Caco-2 (cell line): Measurements from ENCODE around the gene BPIFB2. TPM values are rescaled to one million over a fixed set of nuclear protein-coding genes. Genes with fewer than 3 reads are reported as not detected.

ENCODE experiments used
- BruUV-seq: library from RNA; stranded (reverse); fragments of 400-500 nt; replicated peaks from 2 replicates; lab custom pipeline; 2021; lab: Mats Ljungman, UMichigan
- CTCF ChIA-PET: fragments of 300-600 bp; sonication (Branson Sonifier 250); formaldehyde crosslinking; loops from one replicate; lab custom pipeline; 2022; ENCODE audit warnings: antibody characterized with exemption; lab: Charles Lee
- POLR2A ChIA-PET: fragments of 300-600 bp; sonication (Branson Sonifier 250); formaldehyde crosslinking; loops from one replicate; lab custom pipeline; 2022; ENCODE audit warnings: antibody characterized with exemption; lab: Charles Lee
- DNase-seq, 2 experiments: peaks; one replicate each; pipeline versions ENCODE4 v3.0.0 to v3.0.0-alpha.2; 2020 to 2022
- H3K27me3 ChIP-seq: replicated peaks from 2 replicates; pipeline ENCODE4 v1.6.0; 2011; ENCODE audit warnings: low read length; ENCODE audit not compliant: control insufficient read depth, insufficient read depth
- H3K36me3 ChIP-seq: 2 replicates; pipeline ENCODE4 v1.5.1; 2011; ENCODE audit warnings: low read length; ENCODE audit not compliant: control insufficient read depth, insufficient read depth
- H3K4me1 ChIP-seq: fragments of 250-450 bp; sonication (Bioruptor Pico); 2 replicates; pipeline ENCODE4 v1.5.1; 2020; ENCODE audit warnings: mild to moderate bottlenecking
- H3K4me3 ChIP-seq: 2 replicates; pipeline ENCODE4 v1.5.1; 2011; ENCODE audit warnings: low read depth, mild to moderate bottlenecking, control low read depth, low read length
- H3K9me3 ChIP-seq: fragments of 250-450 bp; sonication (Bioruptor Pico); 2 replicates; pipeline ENCODE4 v1.5.1; 2020; ENCODE audit warnings: mild to moderate bottlenecking, moderate library complexity
- H3K27ac Mint-ChIP-seq: one replicate; pipeline ENCODE4 v1.8.0; 2022; ENCODE audit warnings: mixed read lengths; ENCODE audit not compliant: unreplicated experiment
- H3K27me3 Mint-ChIP-seq: one replicate; pipeline ENCODE4 v1.8.0; 2022; ENCODE audit warnings: mixed read lengths; ENCODE audit not compliant: insufficient read depth, unreplicated experiment
- H3K36me3 Mint-ChIP-seq: one replicate; pipeline ENCODE4 v1.8.0; 2022; ENCODE audit warnings: mild to moderate bottlenecking, mixed read lengths; ENCODE audit not compliant: insufficient read depth, unreplicated experiment
- H3K4me1 Mint-ChIP-seq: one replicate; pipeline ENCODE4 v1.8.0; 2022; ENCODE audit warnings: low read depth, mixed read lengths; ENCODE audit not compliant: unreplicated experiment
- H3K4me3 Mint-ChIP-seq: one replicate; pipeline ENCODE4 v1.8.0; 2022; ENCODE audit warnings: mild to moderate bottlenecking, moderate library complexity, mixed read lengths; ENCODE audit not compliant: unreplicated experiment
- H3K9me3 Mint-ChIP-seq: one replicate; pipeline ENCODE4 v1.8.0; 2022; ENCODE audit warnings: mixed read lengths; ENCODE audit not compliant: unreplicated experiment
- CTCF ChIP-seq, 2 experiments: fragments of 200-600 bp in 1 of 2; IDR thresholded peaks; 1 replicate in 1 of 2; 2 replicates in 1 of 2; pipeline versions ENCODE4 v1.5.1 to v1.8.0; 2011 to 2022; ENCODE audit warnings: antibody characterized with exemption in 1 of 2, control low read depth in 1 of 2, inconsistent platforms in 1 of 2, low read depth in 1 of 2, low read length in 1 of 2, mild to moderate bottlenecking in 1 of 2, moderate library complexity in 1 of 2; ENCODE audit not compliant: insufficient read depth in 1 of 2, severe bottlenecking in 1 of 2, unreplicated experiment in 1 of 2
- intact Hi-C: fragments of 100-400 bp; cut with micrococcal nuclease; formaldehyde crosslinking; loops from one replicate; pipeline ENCODE4 v1.10.0; 2022; ENCODE audit not compliant: unreplicated experiment
- total RNA-seq: library from RNA; stranded (reverse); gene quantifications from 2 replicates; pipeline ENCODE4 v1.2.3, GENCODE V29; 2022

The BPIFB2 gene
- total RNA-seq, 1 experiment from 2014 or later, result not detected

- Mint-ChIP-seq H3K36me3 (no peaks in the 10 kb centered on the region), H3K9me3 (no peaks in the 10 kb centered on the region), H3K27ac (no peak overlapping the region), H3K4me1 (no peaks in the 10 kb centered on the region), H3K4me3 (no peak overlapping the region), H3K27me3 (peaks cover 19% of the 10 kb centered on the region)
- intact Hi-C loops, result no loop called here
- no peaks in the 10 kb centered on the region for H3K4me1 ChIP-seq
- no peak overlapping the region for H3K4me3 ChIP-seq
- no peaks in the 10 kb centered on the region for H3K36me3 ChIP-seq
- H3K27me3 ChIP-seq, result no peaks in the 10 kb centered on the region; the same call in 1 of the 2 replicates
- TF ChIP-seq CTCF (IDR thresholded peaks at IDR 0.05; ENCODE audit: insufficient read depth in 1 of 2, low read depth in 1 of 2, low read length in 1 of 2, severe bottlenecking in 1 of 2, unreplicated experiment in 1 of 2), result no peak
- ChIA-PET CTCF (interaction anchor here (1.5 kb wide), 1 partner anchor 9 kb away, joined by 4 read pairs; no protein-coding TSS in a partner anchor), POLR2A (no interaction called here)
- H3K9me3 ChIP-seq, result no peaks in the 10 kb centered on the region
- BruUV-seq, result no TSS peak
- DNase-seq, result no peak
Observed at GRCh38 chr20:33062105-33062824, 54.8 kb downstream of the BPIFB2 start.

DNA sequence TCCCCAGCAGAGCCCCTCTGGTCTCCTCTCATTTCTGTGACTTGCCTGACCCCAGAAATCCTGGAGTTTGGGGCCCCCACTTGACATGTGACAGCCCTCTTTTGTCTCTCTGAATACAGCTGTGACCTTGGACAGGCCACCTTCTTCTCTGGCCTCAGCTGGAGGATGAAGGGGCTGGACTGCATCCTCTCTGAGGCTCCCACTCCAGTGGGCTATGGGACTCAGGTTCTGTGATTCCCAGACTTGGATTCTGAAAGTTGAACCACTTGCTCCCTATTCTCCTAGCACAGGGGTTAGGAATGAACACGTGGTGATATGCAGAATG lies 55.3 kb downstream of the BPIFB2 start:
- TF ChIP-seq CTCF (IDR thresholded peaks at IDR 0.05; ENCODE audit: insufficient read depth in 1 of 2, low read depth in 1 of 2, low read length in 1 of 2, severe bottlenecking in 1 of 2, unreplicated experiment in 1 of 2), result no peak
- CTCF ChIA-PET, result interaction anchor here (1.5 kb wide), 1 partner anchor 9 kb away, joined by 4 read pairs; no protein-coding TSS in a partner anchor
- no TSS peak for BruUV-seq

GRCh38 chr20:33063271-33063670 lies 55.8 kb downstream of the BPIFB2 start:
- no peaks in the 10 kb centered on the region for H3K9me3 ChIP-seq
- H3K4me1 Mint-ChIP-seq, result no peaks in the 10 kb centered on the region
- H3K27me3 ChIP-seq, result no peaks in the 10 kb centered on the region; the same call in 1 of the 2 replicates
- H3K9me3 Mint-ChIP-seq, result no peaks in the 10 kb centered on the region
- H3K4me1 ChIP-seq, result no peaks in the 10 kb centered on the region
- POLR2A ChIA-PET, result no interaction called here
- intact Hi-C loops, result no loop called here
- BruUV-seq, result no TSS peak
- no peak for TF ChIP-seq CTCF (IDR thresholded peaks at IDR 0.05; ENCODE audit: insufficient read depth in 1 of 2, low read depth in 1 of 2, low read length in 1 of 2, severe bottlenecking in 1 of 2, unreplicated experiment in 1 of 2)
- H3K36me3 ChIP-seq, result no peaks in the 10 kb centered on the region
- H3K36me3 Mint-ChIP-seq, result no peaks in the 10 kb centered on the region
- H3K4me3 Mint-ChIP-seq, result no peak overlapping the region
- H3K27ac Mint-ChIP-seq, result no peak overlapping the region
- CTCF ChIA-PET, result no interaction called here
- DNase-seq, result no peak
- no peak overlapping the region for H3K4me3 ChIP-seq
- peaks cover 15% of the 10 kb centered on the region for H3K27me3 Mint-ChIP-seq

More for the DNA sequence above, 55.3 kb downstream of the BPIFB2 start:
- H3K9me3 ChIP-seq, result no peaks in the 10 kb centered on the region
- H3K36me3 ChIP-seq, result no peaks in the 10 kb centered on the region
- H3K27me3 ChIP-seq, result no peaks in the 10 kb centered on the region; the same call in 1 of the 2 replicates
- H3K4me1 ChIP-seq, result no peaks in the 10 kb centered on the region
- Mint-ChIP-seq H3K36me3 (no peaks in the 10 kb centered on the region), H3K9me3 (no peaks in the 10 kb centered on the region), H3K27ac (no peak overlapping the region), H3K4me1 (no peaks in the 10 kb centered on the region), H3K4me3 (no peak overlapping the region), H3K27me3 (peaks cover 18% of the 10 kb centered on the region)
- DNase-seq, result no peak
- intact Hi-C loops, result no loop called here
- POLR2A ChIA-PET, result no interaction called here
- H3K4me3 ChIP-seq, result no peak overlapping the region
